NOMO-1 (cell line): ENCODE results near the gene DNAH8.
"Not testable (repeated sequence)": the region's sequence is repeated elsewhere in the genome, so short reads cannot be mapped to it uniquely, and the experiment has no call there.

ENCODE experiments used
- DNase-seq, 2 experiments: peaks; one replicate each; lab custom pipeline; 2025; ENCODE audit not compliant: unreplicated experiment in 2 of 2; lab: John Stamatoyannopoulos, UW

Gene DNAH8

GRCh38 chr6:38827024-38827423 lies 111.9 kb downstream of the DNAH8 start:
- no peak for DNase-seq

- no peak for DNase-seq
Measured at GRCh38 chr6:38831865-38832264, 116.8 kb downstream of the DNAH8 start.

GRCh38 chr6:38833320-38833719 lies 118.2 kb downstream of the DNAH8 start:
- no peak for DNase-seq

- DNase-seq, result no peak
Measured at GRCh38 chr6:38836585-38836984, 121.5 kb downstream of the DNAH8 start.

- no peak for DNase-seq
Measured at GRCh38 chr6:38837101-38837500, 122.0 kb downstream of the DNAH8 start.

- no peak for DNase-seq
Measured at GRCh38 chr6:38843798-38844197, 128.7 kb downstream of the DNAH8 start.

- no peak for DNase-seq
Measured at GRCh38 chr6:38845931-38846330, 130.8 kb downstream of the DNAH8 start.

- no peak for DNase-seq
Measured at GRCh38 chr6:38846361-38846760, 131.2 kb downstream of the DNAH8 start.

- no peak for DNase-seq
Measured at GRCh38 chr6:38846844-38847243, 131.7 kb downstream of the DNAH8 start.

- no peak for DNase-seq
Measured at GRCh38 chr6:38847497-38847896, 132.4 kb downstream of the DNAH8 start.

- DNase-seq, result no peak
Measured at GRCh38 chr6:38848760-38849159, 133.6 kb downstream of the DNAH8 start.

GRCh38 chr6:38852215-38852614 lies 137.1 kb downstream of the DNAH8 start:
- no peak for DNase-seq

- DNase-seq, result no peak
Measured at GRCh38 chr6:38853236-38853635, 138.1 kb downstream of the DNAH8 start.

GRCh38 chr6:38856492-38856891 lies 141.4 kb downstream of the DNAH8 start:
- DNase-seq, result no peak

GRCh38 chr6:38857815-38858214 lies 142.7 kb downstream of the DNAH8 start:
- DNase-seq, result no peak

GRCh38 chr6:38860041-38860440 lies 144.9 kb downstream of the DNAH8 start:
- DNase-seq, result no peak

GRCh38 chr6:38861926-38862401 lies 146.9 kb downstream of the DNAH8 start:
- DNase-seq, result no peak

- DNase-seq, result no peak
Measured at GRCh38 chr6:38865521-38866174, 150.5 kb downstream of the DNAH8 start.

- DNase-seq, result no peak
Measured at GRCh38 chr6:38867726-38868125, 152.6 kb downstream of the DNAH8 start.

GRCh38 chr6:38871741-38872568 lies 156.8 kb downstream of the DNAH8 start:
- DNase-seq, result peak; percentile 2 to 24

GRCh38 chr6:38873001-38873400 lies 157.9 kb downstream of the DNAH8 start:
- no peak for DNase-seq

- DNase-seq, result not testable (repeated sequence)
Measured at GRCh38 chr6:38873816-38874215, 158.7 kb downstream of the DNAH8 start.
